Kidney epithelial cell (primary cell): Measurements from ENCODE around the gene CHKA. TPM values are rescaled to one million over a fixed set of nuclear protein-coding genes. Genes with fewer than 3 reads are reported as not detected.
A peak's percentile ranks its signal among the peaks of the same experiment; 100 is the strongest.

Source experiments
- DNase-seq: peaks from one replicate; pipeline ENCODE4 v3.0.0-alpha.2; 2010; ENCODE audit warnings: low read depth
- H3K27me3 ChIP-seq: 2 replicates; pipeline ENCODE4 v1.6.0; 2011; ENCODE audit warnings: low read length; ENCODE audit not compliant: control insufficient read depth, insufficient read depth
- H3K36me3 ChIP-seq: 2 replicates; pipeline ENCODE4 v1.5.1; 2011; ENCODE audit warnings: low read length; ENCODE audit not compliant: control insufficient read depth, insufficient read depth
- H3K4me3 ChIP-seq: 2 replicates; pipeline ENCODE4 v1.5.1; 2011; ENCODE audit warnings: low read depth, mild to moderate bottlenecking, control low read depth, low read length
- total RNA-seq: library from RNA; depleted of rRNA; stranded (reverse); fragments of >200 nt; gene quantifications from 2 replicates; pipeline ENCODE4 v1.2.3, GENCODE V29; 2015
- TF ChIP-seq, protein P1 (sequence below): IDR thresholded peaks from 2 replicates; pipeline ENCODE4 v1.5.1; 2011; ENCODE audit warnings: mild to moderate bottlenecking, moderate library complexity, low read length, control low read depth, inconsistent platforms; ENCODE audit not compliant: insufficient read depth, poor library complexity, severe bottlenecking

Gene CHKA
- total RNA-seq, 1 donor from 2014 or later = 30.9 TPM

DNA sequence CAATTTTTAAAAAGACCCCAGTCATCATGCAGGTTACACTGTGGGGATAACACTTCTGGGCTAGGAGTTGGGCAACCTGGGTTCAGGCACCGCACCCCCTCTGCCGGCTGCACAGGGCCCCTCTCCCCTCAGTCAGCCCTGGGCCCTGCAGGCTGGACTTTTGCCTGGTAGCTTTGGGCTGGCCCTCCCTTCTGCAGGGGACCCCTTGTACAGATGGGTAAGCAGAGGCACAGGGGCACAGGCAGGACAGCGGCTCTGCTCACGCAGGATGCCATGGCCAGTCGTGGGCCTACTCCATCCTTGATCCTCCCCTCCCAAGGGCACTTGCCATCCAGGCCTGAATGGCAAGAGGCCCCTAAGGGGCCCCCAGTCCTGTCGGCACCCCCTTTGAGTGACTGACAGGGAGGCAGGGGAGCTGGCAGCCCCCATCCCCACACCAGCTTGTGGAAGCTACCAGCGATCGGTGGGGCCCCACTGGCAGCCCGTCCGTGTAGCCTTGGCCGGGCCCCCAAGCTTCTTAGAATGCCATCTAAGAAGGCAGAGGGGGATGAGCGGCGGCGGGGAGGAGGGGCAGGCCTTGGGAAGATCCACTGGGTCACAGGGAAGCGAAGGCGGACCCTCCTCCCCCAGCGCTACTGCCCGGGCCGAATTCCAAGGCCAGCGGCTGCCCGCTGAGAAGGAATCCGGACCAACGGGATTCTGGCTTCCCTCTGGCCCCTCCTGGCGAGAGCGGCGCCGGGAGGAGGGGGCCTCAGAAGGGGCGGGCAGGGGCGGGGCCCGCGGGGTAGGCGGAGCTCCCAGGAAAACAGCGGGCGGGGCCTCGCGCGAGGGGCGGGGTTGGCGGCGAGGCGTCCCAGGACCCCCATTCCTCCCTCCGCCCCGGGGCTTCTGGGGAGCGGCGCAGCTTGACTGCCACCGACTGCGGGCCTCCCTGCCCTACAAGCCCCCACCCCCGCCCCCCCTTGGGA is 6.8 kb upstream of the CHKA start:
- TF ChIP-seq, protein P1, sequence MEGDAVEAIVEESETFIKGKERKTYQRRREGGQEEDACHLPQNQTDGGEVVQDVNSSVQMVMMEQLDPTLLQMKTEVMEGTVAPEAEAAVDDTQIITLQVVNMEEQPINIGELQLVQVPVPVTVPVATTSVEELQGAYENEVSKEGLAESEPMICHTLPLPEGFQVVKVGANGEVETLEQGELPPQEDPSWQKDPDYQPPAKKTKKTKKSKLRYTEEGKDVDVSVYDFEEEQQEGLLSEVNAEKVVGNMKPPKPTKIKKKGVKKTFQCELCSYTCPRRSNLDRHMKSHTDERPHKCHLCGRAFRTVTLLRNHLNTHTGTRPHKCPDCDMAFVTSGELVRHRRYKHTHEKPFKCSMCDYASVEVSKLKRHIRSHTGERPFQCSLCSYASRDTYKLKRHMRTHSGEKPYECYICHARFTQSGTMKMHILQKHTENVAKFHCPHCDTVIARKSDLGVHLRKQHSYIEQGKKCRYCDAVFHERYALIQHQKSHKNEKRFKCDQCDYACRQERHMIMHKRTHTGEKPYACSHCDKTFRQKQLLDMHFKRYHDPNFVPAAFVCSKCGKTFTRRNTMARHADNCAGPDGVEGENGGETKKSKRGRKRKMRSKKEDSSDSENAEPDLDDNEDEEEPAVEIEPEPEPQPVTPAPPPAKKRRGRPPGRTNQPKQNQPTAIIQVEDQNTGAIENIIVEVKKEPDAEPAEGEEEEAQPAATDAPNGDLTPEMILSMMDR = no peak
- no peak for DNase-seq
- H3K4me3 ChIP-seq = peak overlapping the region; percentile 38

DNA sequence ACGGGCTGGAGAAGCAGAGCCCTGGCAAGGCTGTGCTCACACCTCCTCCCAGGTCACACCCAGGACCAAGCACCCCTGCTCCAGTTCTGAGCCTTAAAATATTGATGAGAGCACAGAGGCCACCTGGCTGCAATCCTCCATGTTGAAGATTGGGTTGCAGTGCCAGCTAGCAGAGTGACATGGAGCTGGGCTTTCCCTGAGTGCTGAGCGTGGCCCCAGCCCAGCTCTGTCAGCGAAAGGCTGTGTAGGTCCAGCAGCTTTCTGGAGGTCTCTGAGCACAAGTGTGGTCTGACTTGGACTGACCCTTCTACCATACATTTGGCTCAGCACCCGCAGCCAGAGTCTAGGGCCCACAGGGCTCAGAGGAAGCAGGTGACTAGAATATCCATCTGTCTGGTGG is 4.0 kb upstream of the CHKA start:
- no peak for DNase-seq
- Histone ChIP-seq H3K27me3 (no peaks in the 10 kb centered on the region), H3K36me3 (no peaks in the 10 kb centered on the region), H3K4me3 (no peak overlapping the region)
- TF ChIP-seq, protein P1 = no peak

More for the DNA sequence above, 6.8 kb upstream of the CHKA start:
- no peaks in the 10 kb centered on the region for H3K36me3 ChIP-seq
- no peaks in the 10 kb centered on the region for H3K27me3 ChIP-seq

DNA sequence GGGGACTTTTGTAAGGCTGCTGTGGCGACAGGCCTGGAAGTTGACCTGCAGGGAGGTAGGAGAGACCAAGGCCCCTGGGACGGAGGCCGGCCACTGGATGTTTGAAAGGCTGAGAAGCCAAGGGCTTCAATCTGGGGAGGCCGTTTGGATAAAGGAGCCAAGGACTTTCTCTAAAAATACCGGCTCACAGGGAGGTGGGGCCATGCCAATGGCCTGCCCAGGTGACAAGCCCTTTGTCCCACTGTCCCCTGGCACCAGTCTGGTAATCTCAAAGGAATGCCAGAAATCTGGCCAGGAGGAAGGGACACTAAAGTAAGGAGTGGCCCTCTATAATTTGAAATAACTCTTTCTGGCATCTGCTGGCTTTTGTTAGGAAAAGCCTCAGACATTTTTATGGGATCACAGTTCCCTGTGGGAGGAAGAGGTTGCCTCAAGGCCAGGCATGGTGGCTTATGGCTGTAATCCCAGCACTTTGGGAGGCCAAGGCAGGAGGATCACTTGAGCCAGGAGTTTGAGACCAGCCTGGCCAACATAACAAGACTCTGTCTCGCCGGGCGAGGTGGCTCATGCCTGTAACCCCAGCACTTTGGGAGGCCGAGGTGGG is 1.9 kb upstream of the CHKA start:
- no peak for DNase-seq
- no peak overlapping the region for H3K4me3 ChIP-seq
- TF ChIP-seq, protein P1 = no peak
- H3K27me3 ChIP-seq = no peaks in the 10 kb centered on the region
- H3K36me3 ChIP-seq = no peaks in the 10 kb centered on the region

DNA sequence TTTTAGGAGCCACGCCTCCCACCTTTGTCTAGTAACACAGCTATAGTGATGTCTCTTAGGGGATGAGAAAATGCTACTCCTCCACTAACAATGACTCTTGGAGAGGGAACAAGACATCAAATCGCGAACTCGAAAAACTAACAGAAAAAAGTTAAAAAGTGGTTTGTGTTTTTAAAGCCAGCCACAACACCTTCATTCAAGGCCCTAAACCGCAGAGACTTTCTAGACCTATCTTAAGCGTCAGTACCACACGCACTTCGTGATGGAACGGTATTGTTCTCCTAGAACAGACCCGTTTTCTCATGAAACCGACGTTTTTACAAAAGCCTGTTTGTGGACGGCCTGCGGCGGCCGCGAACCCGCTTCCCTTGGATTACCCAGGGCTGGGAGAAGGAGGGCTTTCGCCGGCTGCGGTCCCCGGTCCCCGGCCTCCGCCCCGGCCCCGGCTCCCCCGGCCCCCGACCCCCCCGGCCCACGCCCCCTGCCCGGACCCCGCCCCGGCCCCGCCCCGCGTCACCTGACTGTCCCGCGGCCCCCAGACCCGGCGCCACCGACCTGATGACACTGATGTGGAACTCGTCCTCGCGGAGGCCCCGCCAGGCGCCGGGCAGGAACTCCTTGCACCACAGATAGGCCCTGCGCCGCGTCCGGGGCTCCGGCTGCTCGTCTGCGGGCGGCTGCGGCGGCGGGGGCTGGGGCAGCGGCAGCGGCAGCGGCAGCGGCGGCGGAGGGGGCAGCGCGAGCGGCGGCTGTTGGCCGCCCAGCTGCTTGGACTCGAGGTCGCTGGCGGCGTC is 718 bp downstream of the CHKA start:
- TF ChIP-seq, protein P1 = no peak
- no peak for DNase-seq
- H3K4me3 ChIP-seq = peak overlapping the region; percentile 70
- no peaks in the 10 kb centered on the region for H3K27me3 ChIP-seq
- no peaks in the 10 kb centered on the region for H3K36me3 ChIP-seq

DNA sequence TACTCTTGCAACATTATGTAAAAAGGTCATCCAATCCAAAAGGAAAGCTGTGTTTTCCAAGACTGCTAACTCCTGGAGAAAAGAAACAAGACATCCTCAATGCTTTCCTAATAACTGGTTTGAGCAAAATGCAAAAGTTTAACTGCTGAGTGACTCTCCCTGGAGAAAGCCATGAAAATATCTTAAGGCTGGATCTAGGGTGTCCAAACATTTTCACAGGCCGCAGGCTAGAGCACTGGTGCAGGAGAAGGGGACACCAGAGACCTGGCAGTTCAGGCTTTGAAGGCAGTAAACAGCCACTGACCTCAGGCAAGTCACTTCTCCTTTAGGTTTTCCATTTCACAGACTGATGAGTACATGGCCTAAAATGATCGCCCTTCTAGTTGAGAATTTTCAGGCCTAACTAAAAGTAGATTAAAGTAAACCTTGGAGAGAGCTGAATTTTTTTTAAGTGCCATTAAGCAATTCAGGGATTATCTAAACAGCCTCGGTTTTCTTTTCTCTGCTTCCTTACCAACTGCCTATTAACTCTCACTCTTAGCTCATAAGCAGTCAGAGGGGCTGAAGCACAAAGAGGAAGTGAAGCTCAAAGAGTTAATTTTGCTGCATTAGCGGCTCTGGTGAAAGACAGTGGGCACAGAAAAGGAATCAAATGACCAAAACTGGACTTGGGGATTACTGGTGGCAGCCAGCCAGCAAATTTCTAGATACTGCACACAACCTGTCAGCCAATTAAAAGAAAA is 2.3 kb downstream of the CHKA start:
- no peak for DNase-seq
- Histone ChIP-seq H3K4me3 (no peak overlapping the region), H3K27me3 (no peaks in the 10 kb centered on the region), H3K36me3 (no peaks in the 10 kb centered on the region)
- TF ChIP-seq, protein P1 = no peak
